Heart left ventricle (tissue), 16 donors: ENCODE results near the gene FGD3. TPM values are rescaled to one million over a fixed set of nuclear protein-coding genes. Genes with fewer than 3 reads are reported as not detected.

ENCODE experiments used
- ATAC-seq, 4 donors: fragments of 200-7000 bp; cut with Tn5 transposase; one replicate each; pipeline ENCODE4 v1.9.1; 2020 to 2022; ENCODE audit warnings: moderate library complexity in 4 of 4, mild to moderate bottlenecking in 3 of 4, moderate number of reproducible peaks in 1 of 4
- DNase-seq, 5 donors: peaks; one replicate each; pipeline ENCODE4 v3.0.0-alpha.2; 2020
- H3K27ac ChIP-seq, 12 donors: fragments of 200-600 bp; sonication (generic) in 4 of 12; one replicate each; pipeline versions ENCODE4 v1.5.0 to v1.8.0; 2016 to 2022; ENCODE audit warnings: mild to moderate bottlenecking in 2 of 12
- H3K27me3 ChIP-seq, 9 donors: fragments of 200-600 bp; sonication (generic) in 2 of 9; one replicate each; pipeline versions ENCODE4 v1.5.1 to v1.8.0; 2016 to 2022; ENCODE audit warnings: mild to moderate bottlenecking in 3 of 9
- H3K36me3 ChIP-seq, 9 donors: fragments of 200-600 bp; sonication (generic) in 2 of 9; one replicate each; pipeline versions ENCODE4 v1.5.0 to v1.8.0; 2018 to 2022; ENCODE audit warnings: mild to moderate bottlenecking in 2 of 9
- H3K4me1 ChIP-seq, 12 donors: fragments of 200-600 bp; sonication (generic) in 4 of 12; one replicate each; pipeline versions ENCODE4 v1.5.0 to v1.8.0; 2016 to 2022; ENCODE audit warnings: mild to moderate bottlenecking in 3 of 12
- H3K4me3 ChIP-seq, 12 donors: fragments of 200-600 bp; sonication (generic) in 4 of 12; one replicate each; pipeline versions ENCODE4 v1.5.0 to v1.8.0; 2017 to 2022; ENCODE audit warnings: mild to moderate bottlenecking in 9 of 12, moderate library complexity in 4 of 12
- H3K9me3 ChIP-seq, 12 donors: fragments of 200-600 bp; sonication (generic) in 4 of 12; one replicate each; pipeline versions ENCODE4 v1.5.0 to v1.8.0; 2016 to 2022; ENCODE audit warnings: mild to moderate bottlenecking in 1 of 12
- CTCF ChIP-seq, 12 donors: fragments of 200-600 bp; sonication (generic) in 4 of 12; IDR thresholded peaks; one replicate each; pipeline versions ENCODE4 v1.5.0 to v1.8.0; 2018 to 2022; ENCODE audit warnings: antibody characterized with exemption in 12 of 12, mild to moderate bottlenecking in 5 of 12
- POLR2A ChIP-seq, 2 donors: fragments of 450-650 bp; IDR thresholded peaks; one replicate each; pipeline ENCODE4 v1.6.1; 2017; ENCODE audit warnings: antibody characterized with exemption in 2 of 2, mild to moderate bottlenecking in 2 of 2, moderate library complexity in 2 of 2
- WGBS, 4 donors: extraction: QIAGEN DNeasy Blood & Tissue Kit in 2 of 4; methylation state at CpG; one replicate each; pipeline versions ENCODE4 v1.1.5 to v1.1.7; 2013 to 2018; 5-methylcytosine and 5-hydroxymethylcytosine counted together
- intact Hi-C, 10 donors: fragments of 100-400 bp; cut with DNase I; formaldehyde crosslinking; loops; one replicate each; pipeline versions ENCODE4 v1.11.1 to v1.14.2; 2022
- polyA plus RNA-seq, 2 donors: library from polyadenylated mRNA; stranded (reverse); fragments of 200-250 nt; gene quantifications; one replicate each; pipeline ENCODE4 v1.2.3, GENCODE V29; 2013
- total RNA-seq, 9 donors: library from RNA; depleted of rRNA in 2 of 9; stranded (reverse); fragments of >200 nt in 2 of 9; fragmentation: NEBNext Ultra II Directional in 3 of 9; extraction: Animal tissue kit (Norgen Biotek cat#: 25700) in 3 of 9; gene quantifications; one replicate each; pipeline versions ENCODE4 v1.1.0 to v1.2.4, GENCODE V29; 2016 to 2023
- donor health status: ischemic (EF 13 %, LVEDD 7.1; RV severe dilation, severe dysfunction).
- donor health status: healthy with polysubstance abuse.
- donor health status: DM: no; HTN: yes; CAD: no.
- donor health status: DM: no; HTN: no; CAD: no.
- donor health status: ischemic (EF 25% LVEDD 6.9; RV normal size, moderate dysfunction).
- donor health status: ischemic (EF 25% LVEDD 5.7; RV mildly dilated, moderate dysfunction).
- donor health status: healthy.
- donor health status: DM: yes; HTN: yes; CAD: no.
- donor health status: ischemic (EF 35%, LVEDD 5.7; RV mildly dilated, moderate dysfunction).
- donor health status: nonischemic (EF 11% LVEDD 7.7; RV severe dilation, severe dysfunction).
- donor health status: DM: yes; HTN: yes; CAD: no.
- donor health status: PGD.
- donor health status: ischemic (EF 29% LVEDD 5.4; RV normal size, mild dysfunction).
- donor health status: nonischemic (EF 23%, LVEDD 6.1; RV moderate dilation, normal function).

The FGD3 gene
- total and polyA plus RNA-seq, 11 donors, result 1.2 to 11.2 (median 1.8) TPM

DNA sequence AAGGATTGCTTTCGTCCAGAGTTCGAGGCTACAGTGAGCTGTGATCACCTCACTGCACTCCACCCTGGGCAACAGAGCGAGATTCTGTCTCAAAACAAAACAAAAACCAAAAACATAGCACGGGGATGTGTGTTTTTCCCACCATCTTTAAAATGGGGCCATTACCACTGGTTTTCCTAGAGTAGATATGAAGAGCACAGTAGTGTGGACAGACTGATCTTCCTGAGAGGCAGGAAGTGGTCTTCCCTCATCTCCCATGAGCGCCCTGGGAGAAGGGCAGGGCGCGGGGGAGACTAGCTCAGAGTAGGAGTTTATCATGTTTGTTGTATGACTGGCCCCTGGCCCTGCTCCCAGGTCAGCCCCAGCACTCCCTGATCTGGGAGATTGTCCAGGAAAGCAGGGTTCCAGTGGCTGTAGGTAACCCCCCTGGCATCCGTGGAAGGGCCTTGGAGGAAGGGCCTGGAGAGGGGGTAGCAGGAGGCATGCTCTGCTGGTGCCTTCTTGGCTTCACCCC, 113.5 kb downstream of the FGD3 start:
- intact Hi-C loops, result no loop called here
- DNase-seq (no peak), ATAC-seq (no peak)
- Histone ChIP-seq H3K27ac (peak overlapping the region in 1 of 12 donors; percentile 61), H3K4me1 (peaks cover 0 to 75% (median 11%) of the 10 kb centered on the region in 12 donors), H3K36me3 (no peaks in the 10 kb centered on the region), H3K27me3 (peaks cover 0 to 15% (median 0%) of the 10 kb centered on the region in 9 donors), H3K4me3 (no peak overlapping the region), H3K9me3 (no peaks in the 10 kb centered on the region)
- 82 to 88% (median 86%) methylated on average over 8 of the region's 8 CpGs for WGBS, 4 donors
- no peak for TF ChIP-seq CTCF (IDR thresholded peaks at IDR 0.05)
- TF ChIP-seq POLR2A (IDR thresholded peaks at IDR 0.05), result no peak

DNA sequence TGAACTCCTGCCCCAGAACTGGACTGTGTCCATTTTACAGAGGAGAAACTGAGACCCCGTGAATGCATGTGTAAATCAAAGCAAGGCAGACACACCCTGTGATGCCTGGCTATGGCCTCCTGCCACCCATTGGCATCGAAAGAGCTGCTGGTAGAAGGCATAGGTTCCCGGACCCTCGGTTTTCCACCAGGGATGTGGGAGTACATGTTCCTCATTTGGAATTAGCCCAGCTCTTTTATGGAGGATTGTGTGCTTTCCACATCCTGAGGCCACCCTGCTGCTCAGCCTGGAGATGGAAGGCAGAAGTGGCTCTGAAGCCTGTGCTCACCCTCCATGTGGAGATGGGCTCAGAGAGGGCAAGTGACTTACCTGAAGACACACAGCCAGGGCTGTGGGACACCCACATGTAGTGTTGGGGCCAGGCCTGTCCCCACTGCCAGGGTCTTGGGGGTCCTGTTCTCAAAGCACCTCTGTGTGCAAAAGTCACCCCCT, 114.0 kb downstream of the FGD3 start:
- Histone ChIP-seq H3K27me3 (peaks cover 0 to 15% (median 0%) of the 10 kb centered on the region in 9 donors), H3K9me3 (no peaks in the 10 kb centered on the region), H3K27ac (peak overlapping the region in 1 of 12 donors; percentile 61), H3K4me3 (no peak overlapping the region), H3K4me1 (peaks cover 0 to 77% (median 11%) of the 10 kb centered on the region in 12 donors), H3K36me3 (no peaks in the 10 kb centered on the region)
- intact Hi-C loops, result no loop called here
- TF ChIP-seq CTCF (IDR thresholded peaks at IDR 0.05), result no peak
- TF ChIP-seq POLR2A (IDR thresholded peaks at IDR 0.05), result no peak
- ATAC-seq, result no peak
- 86 to 95% (median 88%) methylated on average over 4 of the region's 4 CpGs for WGBS, 4 donors
- DNase-seq, result no peak

- WGBS, 4 donors, result 80 to 92% (median 88%) methylated on average over 16 to 19 of the region's 19 CpGs
- intact Hi-C loops, result no loop called here
- Histone ChIP-seq H3K4me1 (peaks cover 0 to 77% (median 11%) of the 10 kb centered on the region in 12 donors), H3K27ac (no peak overlapping the region), H3K27me3 (peaks cover 0 to 15% (median 0%) of the 10 kb centered on the region in 9 donors), H3K36me3 (no peaks in the 10 kb centered on the region), H3K9me3 (no peaks in the 10 kb centered on the region), H3K4me3 (no peak overlapping the region)
- DNase-seq, result no peak
- no peak for ATAC-seq
- TF ChIP-seq CTCF (IDR thresholded peaks at IDR 0.05), result no peak
- TF ChIP-seq POLR2A (IDR thresholded peaks at IDR 0.05), result no peak
Measured at GRCh38 chr9:93061791-93062763, 114.8 kb downstream of the FGD3 start.
